MG63 (cell line): ENCODE data around the gene ARID3A. TPM values are rescaled to one million over a fixed set of nuclear protein-coding genes. Genes with fewer than 3 reads are reported as not detected.
A peak's percentile ranks its signal among the peaks of the same experiment; 100 is the strongest.
"Not testable (repeated sequence)": the region's sequence is repeated elsewhere in the genome, so short reads cannot be mapped to it uniquely, and the experiment has no call there.

ENCODE experiments used
- DNase-seq: peaks from one replicate; pipeline ENCODE4 v3.0.0-alpha.2; 2020
- H3K27me3 ChIP-seq: fragments of 250-450 bp; sonication (Bioruptor Pico); 2 replicates; pipeline ENCODE4 v1.5.1; 2020; ENCODE audit warnings: mild to moderate bottlenecking, moderate library complexity
- H3K36me3 ChIP-seq: fragments of 250-450 bp; sonication (Bioruptor Pico); 2 replicates; pipeline ENCODE4 v1.5.1; 2020; ENCODE audit warnings: mild to moderate bottlenecking, moderate library complexity
- H3K4me3 ChIP-seq: fragments of 250-450 bp; sonication (Bioruptor Pico); 2 replicates; pipeline ENCODE4 v1.5.1; 2020; ENCODE audit warnings: mild to moderate bottlenecking, moderate library complexity
- H3K9me3 ChIP-seq: fragments of 250-450 bp; sonication (Bioruptor Pico); 2 replicates; pipeline ENCODE4 v1.5.1; 2020; ENCODE audit warnings: mild to moderate bottlenecking, moderate library complexity
- total RNA-seq: library from RNA; depleted of rRNA; stranded (reverse); fragments of >200 nt; shearing (Covaris generic); gene quantifications from 2 replicates; pipeline ENCODE4 v1.2.3, GENCODE V29; 2014; ENCODE audit warnings: low replicate concordance

The ARID3A gene
- total RNA-seq, 1 experiment from 2014 or later, result 6.6 TPM

DNA sequence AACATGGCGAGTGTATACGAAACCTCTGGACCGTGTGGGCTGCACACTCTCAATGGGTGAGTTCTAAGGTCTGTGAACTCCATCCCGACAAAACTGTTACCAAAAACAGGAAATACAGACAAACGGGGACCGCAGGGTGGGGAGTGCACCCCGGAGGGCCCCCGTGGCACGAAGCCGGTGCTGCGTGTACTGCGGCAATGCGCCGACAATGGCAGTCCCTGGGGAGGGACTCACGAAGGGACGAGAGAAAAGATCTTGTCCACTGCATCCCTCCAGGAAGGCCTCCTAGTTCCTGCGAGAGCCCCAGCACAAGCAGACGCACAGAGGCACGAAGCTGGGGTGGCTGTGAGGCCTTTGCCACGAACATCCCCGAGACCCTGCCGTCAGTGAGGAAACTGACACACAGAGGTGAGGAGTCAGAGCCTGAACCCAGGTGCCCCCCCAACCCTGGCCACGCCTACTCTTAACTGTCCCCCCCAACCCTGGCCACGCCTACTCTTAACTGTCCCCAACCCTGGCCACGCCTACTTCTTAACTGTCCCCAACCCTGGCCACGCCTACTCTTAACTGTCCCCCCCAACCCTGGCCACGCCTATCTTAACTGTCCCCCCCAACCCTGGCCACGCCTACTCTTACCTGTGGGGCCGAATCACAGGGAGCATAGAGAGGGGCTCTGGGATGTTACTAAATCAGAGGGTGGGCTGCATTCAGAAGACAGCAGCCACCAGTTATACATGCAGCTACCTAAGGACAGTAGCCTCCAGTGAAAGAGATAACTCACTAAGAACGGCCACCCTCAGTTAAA lies 37.1 kb upstream of the ARID3A start:
- no peaks in the 10 kb centered on the region for H3K27me3 ChIP-seq
- no peaks in the 10 kb centered on the region for H3K9me3 ChIP-seq
- peaks cover 8% of the 10 kb centered on the region for H3K36me3 ChIP-seq
- DNase-seq, result no peak
- H3K4me3 ChIP-seq, result no peak overlapping the region

DNA sequence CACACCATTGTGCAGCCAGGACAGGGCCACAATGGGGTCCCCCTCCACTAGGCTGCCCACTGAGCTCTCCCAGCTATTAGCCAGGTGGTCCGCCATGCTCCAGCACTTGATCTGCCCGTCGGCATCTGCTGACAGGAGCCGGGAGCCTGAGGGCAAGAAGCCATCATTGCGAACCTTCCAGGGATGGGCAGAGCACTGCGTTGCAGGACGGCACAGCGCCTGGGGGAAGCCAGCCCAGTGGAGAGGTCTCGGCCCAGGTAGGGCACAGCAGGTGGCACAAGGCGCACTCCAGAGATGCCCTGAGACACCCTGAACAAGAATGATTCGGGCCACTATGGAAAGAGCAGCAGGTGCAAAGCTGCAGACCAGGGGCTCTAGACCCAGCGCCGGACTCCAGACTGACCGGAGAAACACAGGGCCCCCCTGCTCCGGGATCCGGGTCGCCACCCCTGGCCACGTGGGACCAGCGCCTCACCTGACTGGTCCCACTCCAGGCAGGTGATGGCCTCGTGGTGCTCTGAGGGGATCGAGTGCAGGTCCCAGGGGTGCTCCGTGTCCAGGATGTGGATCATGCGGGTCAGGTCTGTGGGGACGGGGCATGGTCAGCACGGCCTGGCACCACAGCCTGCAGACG lies 36.1 kb upstream of the ARID3A start:
- Histone ChIP-seq H3K9me3 (no peaks in the 10 kb centered on the region), H3K4me3 (no peak overlapping the region), H3K36me3 (peaks cover 8% of the 10 kb centered on the region), H3K27me3 (no peaks in the 10 kb centered on the region)
- no peak for DNase-seq

DNA sequence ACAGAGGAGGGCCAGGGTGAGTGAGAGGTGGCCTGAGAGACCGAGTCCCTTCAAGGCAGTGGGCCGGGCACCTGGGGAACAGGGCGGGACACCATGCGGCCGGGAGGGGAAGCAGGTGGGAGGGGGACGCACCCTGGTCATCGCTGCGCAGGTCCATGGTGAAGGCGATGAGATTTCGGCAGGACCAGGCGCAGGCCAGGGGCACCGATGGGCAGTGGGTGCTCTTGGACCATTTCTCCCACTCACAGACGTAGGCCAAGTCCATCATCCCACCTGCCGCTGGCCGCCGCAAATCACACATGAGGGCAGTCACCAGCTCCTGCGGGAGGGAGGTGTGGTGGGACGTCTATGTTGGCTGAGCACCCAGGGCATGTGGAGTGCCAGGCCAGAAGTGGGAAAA lies 35.0 kb upstream of the ARID3A start:
- H3K9me3 ChIP-seq, result no peaks in the 10 kb centered on the region
- no peaks in the 10 kb centered on the region for H3K27me3 ChIP-seq
- no peak overlapping the region for H3K4me3 ChIP-seq
- no peak for DNase-seq
- H3K36me3 ChIP-seq, result peaks cover 8% of the 10 kb centered on the region

DNA sequence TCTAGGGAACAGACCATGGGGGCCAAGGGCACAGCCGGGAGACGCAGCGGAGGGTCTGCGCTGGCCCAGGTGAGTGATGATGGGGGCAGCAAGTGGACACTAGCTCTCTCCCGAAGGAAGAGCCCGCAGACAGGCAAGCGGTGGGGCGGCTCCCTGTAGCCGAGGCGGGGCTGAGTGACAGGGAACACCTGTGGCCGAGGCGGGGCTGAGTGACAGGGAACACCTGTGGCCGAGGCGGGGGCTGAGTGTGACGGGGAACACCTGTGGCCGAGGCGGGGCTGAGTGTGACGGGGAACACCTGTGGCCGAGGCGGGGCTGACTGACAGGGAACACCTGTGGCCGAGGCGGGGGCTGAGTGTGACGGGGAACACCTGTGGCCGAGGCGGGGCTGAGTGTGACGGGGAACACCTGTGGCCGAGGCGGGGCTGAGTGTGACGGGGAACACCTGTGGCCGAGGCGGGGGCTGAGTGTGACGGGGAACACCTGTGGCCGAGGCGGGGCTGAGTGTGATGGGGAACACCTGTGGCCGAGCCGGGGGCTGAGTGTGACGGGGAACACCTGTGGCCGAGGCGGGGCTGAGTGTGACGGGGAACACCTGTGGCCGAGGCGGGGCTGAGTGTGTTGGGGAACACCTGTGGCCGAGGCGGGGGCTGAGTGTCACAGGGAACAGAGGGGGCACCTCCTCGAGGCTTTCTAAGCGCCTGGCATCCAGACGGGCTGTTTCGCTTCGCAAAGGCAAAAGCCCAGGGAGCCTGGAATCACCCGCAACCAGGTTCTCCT lies 34.2 kb upstream of the ARID3A start:
- not testable (repeated sequence) for H3K36me3 ChIP-seq, H3K27me3 ChIP-seq, DNase-seq, H3K9me3 ChIP-seq
- H3K4me3 ChIP-seq, result peak overlapping the region; percentile 67

- peak; percentile 24 for DNase-seq
- Histone ChIP-seq H3K9me3 (no peaks in the 10 kb centered on the region), H3K27me3 (no peaks in the 10 kb centered on the region), H3K36me3 (peaks cover 4% of the 10 kb centered on the region), H3K4me3 (peak overlapping the region; percentile 67)
These were observed 33.5 kb upstream of the ARID3A start for GRCh38 chr19:892243-892893.

DNA sequence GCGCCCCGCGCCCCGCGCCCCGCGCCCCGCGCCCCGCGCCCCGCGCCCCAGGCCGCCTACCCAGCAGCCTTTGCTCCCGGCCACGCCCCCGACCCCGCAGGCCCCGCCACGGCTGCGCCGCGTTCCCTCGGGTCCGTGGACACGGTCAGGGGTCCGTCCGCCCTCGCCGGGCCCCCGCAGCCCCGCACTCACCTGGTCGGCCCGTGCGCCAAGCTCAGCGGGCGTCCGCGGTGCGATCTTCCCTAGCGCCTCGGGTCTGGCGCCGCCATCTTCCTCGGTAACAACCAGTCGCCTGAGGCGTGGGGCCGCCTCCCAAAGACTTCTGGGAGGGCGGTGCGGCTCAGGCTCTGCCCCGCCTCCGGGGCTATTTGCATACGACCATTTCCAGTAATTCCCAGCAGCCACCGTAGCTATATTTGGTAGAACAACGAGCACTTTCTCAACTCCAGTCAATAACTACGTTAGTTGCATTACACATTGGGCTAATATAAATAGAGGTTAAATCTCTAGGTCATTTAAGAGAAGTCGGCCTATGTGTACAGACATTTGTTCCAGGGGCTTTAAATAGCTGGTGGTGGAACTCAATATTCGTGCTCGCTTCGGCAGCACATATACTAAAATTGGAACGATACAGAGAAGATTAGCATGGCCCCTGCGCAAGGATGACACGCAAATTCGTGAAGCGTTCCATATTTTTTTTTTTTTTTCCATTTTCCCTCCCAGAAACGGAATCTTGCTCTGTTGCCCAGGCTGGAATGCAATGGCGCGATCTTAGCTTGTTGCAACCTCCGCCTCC lies 32.7 kb upstream of the ARID3A start, which contains the start of the genes MED16 and RNU6-9:
Gene MED16 (minus strand): TSS at position 294 of the 796 bp plus-strand sequence. CDS start 2,056 bp downstream, outside the sequence.
Gene RNU6-9 (plus strand): TSS at position 591 of the 796 bp plus-strand sequence.
- Histone ChIP-seq H3K27me3 (no peaks in the 10 kb centered on the region), H3K9me3 (no peaks in the 10 kb centered on the region), H3K36me3 (peaks cover 4% of the 10 kb centered on the region), H3K4me3 (peak within 1 kb of the TSS; percentile 67)
- DNase-seq, result peak; percentile 83

GRCh38 chr19:896434-896833 lies 29.4 kb upstream of the ARID3A start:
- Histone ChIP-seq H3K36me3 (no peaks in the 10 kb centered on the region), H3K27me3 (no peaks in the 10 kb centered on the region), H3K9me3 (no peaks in the 10 kb centered on the region), H3K4me3 (no peak overlapping the region)
- no peak for DNase-seq

DNA sequence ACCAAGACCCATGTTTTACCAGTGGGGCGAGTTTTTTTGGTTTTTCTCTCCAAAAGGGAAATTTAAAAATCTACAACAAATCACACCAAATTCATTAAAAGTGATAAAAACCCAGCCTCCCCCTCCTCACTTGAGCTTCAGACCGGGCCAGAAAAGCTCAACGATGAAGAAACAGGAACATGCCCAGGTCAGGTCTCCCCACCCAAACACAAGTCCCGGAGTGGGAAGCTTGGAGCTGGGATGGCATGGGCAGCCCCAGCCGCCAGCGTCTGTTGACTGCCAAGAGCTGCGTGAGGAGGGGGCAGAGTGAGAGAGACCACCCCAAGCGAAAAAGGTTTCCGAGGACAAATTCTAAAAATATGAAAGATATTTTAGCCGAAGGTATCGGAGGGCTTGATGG lies 28.8 kb upstream of the ARID3A start:
- no peak overlapping the region for H3K4me3 ChIP-seq
- DNase-seq, result no peak
- no peaks in the 10 kb centered on the region for H3K36me3 ChIP-seq
- no peaks in the 10 kb centered on the region for H3K27me3 ChIP-seq
- H3K9me3 ChIP-seq, result no peaks in the 10 kb centered on the region

- Histone ChIP-seq H3K27me3 (no peaks in the 10 kb centered on the region), H3K4me3 (no peak overlapping the region), H3K9me3 (no peaks in the 10 kb centered on the region), H3K36me3 (no peaks in the 10 kb centered on the region)
- DNase-seq, result no peak
These were observed 28.3 kb upstream of the ARID3A start for GRCh38 chr19:897442-898039.

DNA sequence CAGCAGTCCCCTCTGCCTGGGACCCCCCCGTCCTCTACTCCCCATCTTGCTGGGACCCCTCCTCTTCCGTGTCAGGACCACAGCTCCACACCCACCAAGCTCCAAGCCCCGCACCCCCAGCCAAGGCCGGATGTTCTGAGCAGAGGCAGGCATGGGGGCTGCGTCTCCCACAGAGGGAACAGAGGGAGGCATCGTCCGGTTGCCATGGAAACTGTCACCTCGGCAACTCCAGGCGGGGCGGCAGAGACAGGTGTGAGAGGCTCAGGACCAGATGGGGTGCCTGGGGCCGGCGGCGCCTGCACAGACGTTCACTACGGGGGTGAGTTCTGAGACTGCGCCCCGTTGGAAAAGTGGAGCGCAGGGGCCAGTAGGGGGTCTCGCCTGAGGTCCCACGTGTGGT lies 27.2 kb upstream of the ARID3A start:
- Histone ChIP-seq H3K9me3 (no peaks in the 10 kb centered on the region), H3K27me3 (no peaks in the 10 kb centered on the region), H3K4me3 (no peak overlapping the region), H3K36me3 (no peaks in the 10 kb centered on the region)
- no peak for DNase-seq

DNA sequence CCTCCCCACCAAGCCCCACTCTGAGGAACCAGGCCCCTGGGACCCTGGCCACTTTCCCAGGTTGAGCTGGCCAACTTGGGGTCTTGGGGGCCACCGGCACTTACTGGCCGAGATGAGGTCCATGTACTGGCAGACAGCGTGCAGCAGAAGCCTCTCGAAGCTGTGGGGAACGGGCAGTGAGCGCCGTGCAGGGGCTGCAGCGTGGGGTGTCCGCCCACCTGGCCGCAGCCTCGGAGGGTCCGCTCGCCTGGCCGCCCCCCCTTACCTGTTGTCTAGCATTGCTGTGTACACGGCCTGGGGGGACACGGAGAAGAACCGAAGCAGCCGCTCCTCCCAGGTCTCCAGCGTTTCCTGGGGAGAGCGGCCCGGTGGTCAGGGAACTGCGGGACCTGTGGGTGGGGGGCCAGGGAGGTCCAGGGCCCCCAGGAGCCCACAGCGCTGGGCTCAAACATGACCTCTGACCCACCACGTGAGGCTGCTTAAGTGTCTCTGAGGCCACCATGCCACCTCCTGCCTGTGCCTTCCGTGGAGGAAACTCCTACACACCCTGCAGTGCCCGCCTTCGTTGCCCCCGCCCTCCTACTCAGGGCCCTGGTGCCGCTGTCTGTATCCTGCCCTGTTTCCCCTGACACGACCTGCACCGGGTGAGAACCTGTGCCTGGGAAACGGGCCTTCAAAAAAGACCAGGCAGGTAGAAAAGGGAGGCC lies 26.3 kb upstream of the ARID3A start:
- Histone ChIP-seq H3K36me3 (no peaks in the 10 kb centered on the region), H3K9me3 (no peaks in the 10 kb centered on the region), H3K4me3 (no peak overlapping the region), H3K27me3 (no peaks in the 10 kb centered on the region)
- DNase-seq, result no peak

DNA sequence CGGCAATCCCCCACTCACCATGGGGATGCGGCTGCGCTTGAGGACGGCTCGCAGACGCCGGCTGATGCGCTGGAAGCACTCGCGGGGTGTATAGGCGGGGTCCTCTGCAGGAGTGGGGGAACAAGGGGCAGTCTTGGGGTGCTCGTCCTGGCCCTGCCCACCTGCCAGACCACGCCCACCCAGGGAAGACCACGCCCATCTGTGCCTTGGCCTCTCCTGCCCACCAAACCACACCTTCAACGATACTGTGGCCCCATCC lies 25.9 kb upstream of the ARID3A start:
- Histone ChIP-seq H3K36me3 (no peaks in the 10 kb centered on the region), H3K4me3 (no peak overlapping the region), H3K9me3 (no peaks in the 10 kb centered on the region), H3K27me3 (no peaks in the 10 kb centered on the region)
- no peak for DNase-seq

DNA sequence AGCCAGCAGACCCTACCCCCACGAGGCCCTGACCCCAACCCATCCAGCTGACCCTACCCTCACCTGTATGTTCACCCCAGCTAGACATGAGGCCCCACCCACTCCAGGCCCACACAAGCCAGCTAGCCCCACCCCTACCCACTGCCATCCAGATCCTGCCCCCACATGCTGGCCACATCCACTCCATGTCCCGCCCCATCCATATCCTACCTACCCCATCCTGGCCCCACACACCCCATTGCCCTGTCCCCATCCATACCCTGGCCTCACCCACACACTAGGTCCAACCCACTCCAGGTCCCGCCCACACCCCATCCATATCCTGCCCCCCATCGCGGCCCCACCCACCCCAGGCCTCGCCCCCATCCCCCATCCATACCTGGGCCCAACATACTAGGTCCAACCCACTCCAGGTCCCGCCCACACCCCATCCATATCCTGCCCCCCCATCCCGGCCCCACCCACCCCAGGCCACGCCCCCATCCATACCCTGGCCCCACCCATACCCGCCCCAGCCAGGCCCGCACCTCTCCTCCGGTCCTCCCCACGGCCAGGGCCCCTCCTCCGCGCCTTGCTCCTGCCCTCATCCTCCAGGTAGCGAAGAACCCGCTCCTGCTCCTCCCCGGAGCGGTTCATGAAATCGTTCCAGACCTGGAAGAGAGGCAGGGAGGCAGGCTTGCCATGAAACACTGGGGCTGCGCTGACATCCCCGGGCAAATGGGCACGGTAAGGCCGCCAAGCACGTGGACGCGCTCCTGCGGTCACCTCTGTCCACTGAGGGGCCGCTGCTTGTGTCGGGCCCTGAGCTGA lies 25.3 kb upstream of the ARID3A start:
- DNase-seq, result no peak
- H3K9me3 ChIP-seq, result no peaks in the 10 kb centered on the region

DNA sequence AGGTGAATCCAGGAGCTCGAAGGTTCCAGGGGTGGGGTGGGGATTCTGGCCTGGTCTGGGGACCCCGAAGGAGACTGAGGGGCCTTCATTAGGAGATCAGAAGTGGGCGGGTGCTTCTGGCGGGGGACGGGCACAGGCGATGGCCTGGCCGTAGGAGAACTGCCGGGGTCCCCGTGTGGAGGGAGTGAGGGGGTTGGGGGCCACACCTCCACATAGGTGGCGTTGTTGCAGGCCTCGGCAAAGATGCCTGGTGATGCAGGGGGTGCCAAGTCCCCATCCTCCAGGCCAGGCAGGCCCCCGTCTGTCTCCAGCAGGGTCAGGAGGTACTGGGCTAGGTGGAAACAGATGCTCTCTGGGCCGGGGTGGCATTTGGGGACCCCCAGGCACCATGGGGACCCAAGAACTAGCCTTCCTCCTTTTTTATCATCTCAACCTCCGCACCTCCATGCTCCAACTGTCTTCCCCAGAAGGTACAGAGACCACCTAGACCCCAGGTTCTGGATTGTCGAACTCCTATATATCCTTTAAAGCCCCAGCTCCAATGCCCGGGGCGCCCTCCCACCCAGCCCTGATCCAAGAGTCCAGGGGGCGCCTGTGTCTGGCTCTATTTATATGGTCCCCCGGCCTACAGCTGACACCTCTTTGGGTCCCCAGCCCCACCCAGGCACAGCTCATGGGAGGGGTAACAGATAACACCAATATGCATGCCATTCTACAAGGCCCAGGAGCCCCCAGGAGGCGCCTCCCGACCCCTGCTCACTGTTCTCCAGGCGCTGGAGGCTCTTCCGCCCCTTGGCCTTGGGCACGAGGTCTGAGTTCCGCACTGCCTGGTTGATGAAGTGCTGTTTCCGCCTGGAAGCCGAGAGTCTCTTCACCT lies 24.4 kb upstream of the ARID3A start:
- no peaks in the 10 kb centered on the region for H3K9me3 ChIP-seq
- H3K36me3 ChIP-seq, result no peaks in the 10 kb centered on the region
- DNase-seq, result no peak
- H3K27me3 ChIP-seq, result no peaks in the 10 kb centered on the region
- H3K4me3 ChIP-seq, result no peak overlapping the region

More for the DNA sequence above, 25.3 kb upstream of the ARID3A start:
- no peak overlapping the region for H3K4me3 ChIP-seq
- no peaks in the 10 kb centered on the region for H3K36me3 ChIP-seq
- no peaks in the 10 kb centered on the region for H3K27me3 ChIP-seq
